GM18870 (cell line): ENCODE data around the gene SLC28A1.

ENCODE experiments used
- ATAC-seq: cut with Tn5 transposase; IDR thresholded peaks from one replicate; pipeline ENCODE4 v1.9.1; 2021; ENCODE audit warnings: moderate library complexity; ENCODE audit not compliant: unreplicated experiment

The SLC28A1 gene

GRCh38 chr15:84934942-84935729 is 50.7 kb downstream of the SLC28A1 start:
- no peak for ATAC-seq

GRCh38 chr15:84937144-84937543 is 52.7 kb downstream of the SLC28A1 start:
- ATAC-seq: no peak

DNA sequence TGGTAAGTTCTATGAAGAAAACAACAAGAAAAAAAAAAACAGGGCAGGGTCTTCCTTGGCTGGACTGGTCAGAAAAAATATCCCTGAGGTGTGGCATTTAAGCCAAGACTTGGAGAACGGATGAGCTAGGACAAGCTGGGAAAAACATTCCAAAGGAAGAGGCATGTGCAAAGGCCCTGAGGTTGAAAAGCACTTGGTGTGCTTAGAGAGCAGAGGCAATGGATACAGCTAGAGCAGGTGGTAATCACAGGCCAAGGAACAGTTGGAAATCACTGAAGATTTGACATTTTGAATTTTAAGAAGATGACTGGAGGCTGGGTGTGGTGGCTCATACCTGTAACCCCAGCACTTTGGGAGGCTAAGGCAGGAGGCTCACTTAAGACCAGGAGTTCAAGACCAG is 54.3 kb downstream of the SLC28A1 start:
- no peak for ATAC-seq

DNA sequence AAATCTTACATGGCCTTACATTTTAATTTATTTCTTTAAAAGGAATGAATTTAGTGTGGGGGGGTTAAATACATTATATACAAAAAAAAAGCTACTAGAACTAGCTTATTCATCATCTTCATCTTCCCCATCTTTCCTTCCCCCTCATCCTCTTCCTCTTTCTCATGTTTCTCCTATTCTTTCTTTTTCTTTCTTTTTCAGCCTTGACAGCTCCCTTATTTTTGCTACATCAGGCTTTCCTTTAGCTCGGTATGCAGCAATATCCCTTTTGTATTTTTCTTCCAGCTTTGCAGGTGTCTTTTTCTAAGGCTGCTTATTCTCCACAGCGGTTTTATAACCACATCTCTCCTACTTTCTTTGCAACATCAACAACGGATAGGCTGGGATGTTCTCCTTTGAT is 55.9 kb downstream of the SLC28A1 start:
- ATAC-seq: no peak

DNA sequence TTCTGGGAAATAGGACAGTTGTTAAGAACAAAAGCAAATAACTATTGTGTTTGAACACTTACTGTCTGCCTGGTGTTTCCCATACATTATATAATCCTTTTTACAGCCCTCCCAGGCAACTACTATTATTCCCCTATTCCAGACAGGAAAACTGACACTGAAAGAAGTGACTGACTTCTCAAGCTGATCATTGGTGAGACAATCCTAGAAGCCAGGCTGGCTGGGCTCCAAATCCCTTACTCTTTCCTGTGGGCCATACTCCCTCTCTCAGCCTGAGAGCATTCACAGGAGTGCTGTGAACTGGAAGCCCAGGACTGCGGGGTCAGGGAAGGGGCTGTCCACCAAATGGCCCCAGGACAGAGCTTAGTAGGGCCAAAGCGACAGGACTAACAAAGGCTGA is 58.0 kb downstream of the SLC28A1 start:
- ATAC-seq: no peak

- no peak for ATAC-seq
These were observed 59.8 kb downstream of the SLC28A1 start for GRCh38 chr15:84944311-84944710.

GRCh38 chr15:84944861-84945260 is 60.4 kb downstream of the SLC28A1 start:
- ATAC-seq: no peak

DNA sequence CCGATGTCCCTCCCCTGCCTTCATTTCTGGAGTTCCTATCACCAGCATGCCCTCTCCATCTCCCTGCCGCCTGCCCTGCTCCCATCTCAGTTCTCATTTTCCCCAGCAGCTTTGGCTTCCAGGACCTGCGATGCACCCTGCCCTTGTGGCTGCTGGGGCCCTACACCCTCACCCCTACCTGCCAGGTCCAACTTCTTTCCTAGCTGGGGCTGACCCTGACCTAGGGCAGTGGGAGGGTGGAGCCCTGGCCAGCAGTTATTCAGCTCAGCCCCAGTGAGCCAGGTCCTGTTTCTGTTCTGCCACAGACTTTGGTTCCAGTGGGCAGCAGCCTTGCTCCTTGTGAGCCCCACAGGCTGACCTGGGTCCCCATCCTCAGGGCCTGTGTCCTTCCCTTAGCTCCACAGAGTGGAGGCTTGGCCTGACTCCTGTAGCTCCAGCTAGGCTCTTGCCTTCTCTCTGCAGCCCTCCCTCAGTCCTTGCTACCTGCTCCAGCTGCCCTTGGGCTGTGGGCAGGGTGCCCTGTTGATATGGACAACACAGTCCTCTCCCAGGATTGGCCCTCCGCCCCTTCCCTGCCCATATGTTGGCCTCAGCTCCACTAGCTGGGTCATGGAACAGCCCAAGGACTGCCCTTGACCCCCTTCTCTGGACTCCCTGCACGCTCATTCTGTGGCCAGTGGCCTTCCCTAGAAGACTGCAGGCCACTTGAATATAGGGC is 62.5 kb downstream of the SLC28A1 start:
- ATAC-seq: no peak

DNA sequence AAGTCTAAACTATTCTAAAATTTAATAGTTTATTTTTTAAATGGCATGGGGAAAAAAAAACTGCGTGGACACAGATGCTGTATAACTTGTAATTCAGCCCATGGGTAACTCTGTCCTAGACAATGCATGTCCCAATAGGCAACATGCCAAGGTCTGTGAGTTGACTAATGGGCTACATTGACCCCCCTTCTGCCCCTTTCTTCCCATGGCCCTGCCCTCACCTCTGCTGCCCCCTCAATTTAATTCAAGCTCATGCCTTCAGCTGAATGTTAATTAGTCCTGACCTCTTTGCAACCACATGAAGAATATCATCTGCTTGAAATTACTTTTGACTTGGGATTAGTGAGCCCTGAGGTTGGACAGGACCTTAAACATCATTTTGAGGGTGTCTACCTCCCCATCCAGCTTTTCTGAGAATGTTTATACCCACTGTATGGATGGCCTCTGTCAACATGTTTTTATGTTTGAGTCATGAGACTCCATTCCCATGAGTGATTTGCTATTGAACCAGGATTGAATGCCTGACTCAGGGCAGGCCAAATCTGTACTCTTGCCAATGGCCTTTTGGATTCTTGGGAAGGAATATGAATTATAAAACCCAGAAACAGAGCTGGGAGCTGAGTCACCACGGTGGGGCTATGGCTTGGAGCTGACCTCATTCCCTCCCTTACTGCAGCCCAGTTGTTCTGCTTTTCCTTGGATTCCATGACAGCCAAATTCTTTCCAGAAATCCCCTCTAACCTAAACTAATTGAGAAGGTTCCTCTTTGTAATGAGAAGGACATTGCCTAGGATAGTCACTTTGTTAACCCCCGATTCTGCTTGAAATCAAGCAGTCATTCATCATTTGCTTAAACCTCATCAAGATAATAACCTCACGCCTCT is 63.7 kb downstream of the SLC28A1 start:
- ATAC-seq: no peak

DNA sequence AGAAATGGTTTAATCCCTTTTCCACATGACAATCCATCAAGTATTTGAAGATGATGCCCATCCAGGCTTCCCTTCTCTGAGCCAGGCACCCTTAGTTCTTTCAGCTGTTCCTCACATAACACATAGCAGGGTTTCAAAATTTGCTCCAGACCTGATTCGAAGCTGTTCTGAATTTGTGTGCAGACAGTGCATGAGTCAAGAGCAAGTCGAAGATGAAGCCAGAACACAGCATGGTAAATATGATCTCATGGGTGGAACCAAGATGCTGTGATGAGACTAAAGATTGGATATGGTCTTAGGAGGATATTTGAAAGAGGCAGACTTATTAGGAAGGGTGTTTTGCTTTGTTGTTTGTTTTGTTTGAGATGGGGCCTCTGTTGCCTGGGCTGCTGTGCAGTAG is 64.6 kb downstream of the SLC28A1 start:
- no peak for ATAC-seq

GRCh38 chr15:84949845-84950569 is 65.5 kb downstream of the SLC28A1 start:
- no peak for ATAC-seq

GRCh38 chr15:84950570-84951111 is 66.2 kb downstream of the SLC28A1 start:
- no peak for ATAC-seq

DNA sequence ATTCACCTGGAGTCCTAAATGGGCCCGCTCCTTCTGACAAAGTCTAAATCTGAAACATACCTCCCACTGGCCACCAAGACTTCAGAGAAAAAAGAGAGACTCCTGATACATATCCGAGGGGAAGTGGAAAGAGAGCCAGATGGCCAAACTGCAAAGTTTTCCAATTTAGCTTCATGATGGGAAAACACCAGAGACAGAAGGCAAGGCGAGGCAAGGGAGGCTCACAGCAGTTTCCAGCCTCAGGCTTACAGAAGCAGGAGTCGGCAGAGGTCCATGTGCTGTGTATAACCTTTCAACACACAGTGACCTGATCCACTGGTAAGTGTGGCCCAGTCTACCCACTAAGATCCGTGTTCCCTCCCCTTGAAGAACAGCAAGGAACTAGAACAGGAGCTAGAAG is 67.3 kb downstream of the SLC28A1 start:
- no peak for ATAC-seq

DNA sequence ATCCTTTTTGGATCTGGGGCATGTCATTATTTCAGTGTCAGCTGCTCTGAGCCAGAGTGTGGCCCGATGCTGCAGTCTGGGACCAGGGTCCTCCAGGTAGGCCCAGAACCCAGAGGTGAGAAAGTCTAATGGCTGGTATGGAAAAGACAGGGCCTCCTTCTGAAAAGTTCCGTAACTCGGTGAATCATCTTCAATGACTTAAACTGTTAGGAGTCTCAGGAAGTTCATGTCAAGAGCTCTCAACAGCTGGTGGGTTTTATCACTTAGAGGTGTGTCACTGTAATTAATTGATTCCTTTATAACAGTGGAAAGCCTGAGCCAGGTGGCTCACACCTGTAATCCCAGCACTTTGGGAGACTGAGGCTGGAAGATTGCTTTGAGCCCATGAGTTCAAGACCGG is 68.7 kb downstream of the SLC28A1 start:
- no peak for ATAC-seq

- ATAC-seq: no peak
These were observed 69.3 kb downstream of the SLC28A1 start for GRCh38 chr15:84953726-84954125.

DNA sequence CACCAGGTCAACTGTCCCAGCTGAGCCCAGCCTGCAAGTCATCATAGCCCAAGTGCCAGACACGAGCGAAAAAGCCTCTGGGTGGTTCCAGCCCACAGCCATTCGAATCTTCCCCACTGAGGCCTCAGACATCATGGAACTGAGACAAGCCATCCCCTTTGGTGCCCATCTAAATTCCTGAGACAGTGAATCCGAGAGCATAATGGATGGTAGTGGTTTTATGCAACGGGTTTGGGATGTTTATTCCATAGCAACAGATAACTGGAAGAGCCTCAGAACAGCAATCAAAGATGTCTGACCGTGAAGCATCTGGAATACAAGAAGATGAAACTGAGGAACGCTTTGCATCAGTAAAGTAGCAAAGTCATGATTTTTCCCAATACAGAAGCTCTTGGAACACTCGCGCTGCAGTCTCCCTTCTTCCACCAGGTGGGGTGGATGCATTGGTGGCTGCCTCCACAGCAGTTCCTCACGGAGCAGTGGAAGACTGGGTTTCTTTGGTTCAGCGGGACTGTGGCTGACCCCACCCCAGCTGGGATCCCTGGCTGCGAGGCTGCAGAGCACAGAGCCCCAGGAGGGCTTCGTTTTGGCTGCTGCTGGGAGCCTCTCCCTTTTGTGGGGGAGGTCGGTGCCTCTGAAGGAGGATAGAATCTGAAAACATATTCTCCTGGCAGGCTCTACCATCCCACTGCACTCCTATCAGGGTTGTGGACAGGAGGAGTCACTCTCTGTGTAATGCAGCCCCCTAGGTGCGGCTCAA is 70.8 kb downstream of the SLC28A1 start:
- no peak for ATAC-seq

DNA sequence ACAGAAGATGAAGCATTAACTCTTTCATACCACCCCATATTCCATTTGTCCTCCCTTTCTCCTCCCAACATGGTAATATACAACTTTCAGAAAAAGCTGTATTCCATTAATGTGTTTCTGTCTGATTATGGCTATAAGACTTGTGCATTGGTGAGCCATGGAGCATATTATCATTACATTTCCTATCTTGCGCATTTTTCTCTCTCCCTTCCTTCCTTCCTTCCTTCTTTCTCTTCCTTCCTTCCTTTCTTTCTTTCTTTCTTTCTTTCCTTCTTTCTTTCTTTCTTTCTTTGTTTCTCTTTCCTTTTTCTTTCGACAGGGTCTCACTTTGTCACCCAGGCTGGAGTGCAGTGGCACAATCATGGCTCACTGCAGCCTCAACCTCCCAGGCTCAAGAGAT is 71.7 kb downstream of the SLC28A1 start:
- no peak for ATAC-seq

DNA sequence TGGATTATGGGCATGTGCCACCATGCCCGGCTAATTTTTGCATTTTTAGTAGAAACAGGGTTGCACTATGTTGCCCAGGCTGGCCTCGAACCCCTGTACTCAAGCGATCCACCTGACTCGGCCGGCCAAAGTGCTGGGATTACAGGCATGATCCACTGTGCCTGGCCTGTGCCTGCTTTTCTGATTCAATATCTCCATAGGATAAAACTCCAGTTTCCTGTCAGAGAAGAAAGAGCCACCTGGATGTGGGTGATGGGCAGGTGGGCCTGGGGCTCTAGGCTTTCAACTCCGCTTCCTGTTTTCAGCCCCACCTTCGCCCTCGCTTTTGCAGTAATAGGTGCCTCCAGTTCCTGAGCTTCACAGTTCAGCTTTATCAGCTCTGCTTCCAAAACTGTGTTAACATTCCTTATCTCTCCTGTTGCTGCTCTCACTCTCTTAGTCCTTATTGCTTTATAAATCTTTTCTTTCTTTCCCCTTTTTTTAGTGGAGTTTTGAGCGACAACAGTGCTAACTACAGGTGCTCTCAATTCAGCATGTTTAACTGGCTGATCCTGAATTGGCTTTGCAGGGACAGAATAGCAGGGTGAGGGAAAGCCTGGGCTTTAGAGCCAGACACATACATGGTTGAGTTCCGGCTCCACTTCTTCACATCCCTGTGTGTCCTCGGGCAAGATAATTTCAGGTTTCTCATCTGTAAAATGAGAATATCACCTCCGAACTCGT is 76.1 kb downstream of the SLC28A1 start:
- no peak for ATAC-seq

DNA sequence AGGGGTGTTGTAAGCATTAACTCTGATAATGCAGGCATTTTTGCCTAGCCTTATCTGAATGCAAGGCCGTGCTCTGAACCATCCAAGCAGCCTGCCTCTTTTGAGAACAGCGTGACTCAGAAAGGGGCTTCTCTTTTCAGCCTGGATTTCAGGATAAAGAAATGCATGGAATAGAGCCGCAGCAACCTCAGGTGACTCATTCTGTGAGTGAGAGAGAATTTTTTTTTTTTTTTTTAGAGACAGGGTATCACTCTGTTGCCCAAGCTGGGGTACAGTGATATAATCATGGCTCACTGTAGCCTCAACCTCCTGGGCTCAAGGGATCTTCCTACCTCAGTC is 76.6 kb downstream of the SLC28A1 start:
- no peak for ATAC-seq
